Measurements from ENCODE around the gene TLE2. TPM values are rescaled to one million over a fixed set of nuclear protein-coding genes. Genes with fewer than 3 reads are reported as not detected.

Gene TLE2
- total and polyA plus RNA-seq, 10 donors: 12.0 to 88.0 (median 40.0) TPM

- intact Hi-C loops (cut with DNase I; ENCODE audit: low total_unique reads): no loop called here
- Histone ChIP-seq H3K27ac (no peak overlapping the region), H3K4me1 (peaks cover 0 to 45% (median 32%) of the 10 kb centered on the region in 6 donors), H3K9me3 (no peaks in the 10 kb centered on the region), H3K36me3 (no peaks in the 10 kb centered on the region), H3K27me3 (replicated peaks in 1 of 7) (peaks cover 0 to 72% (median 15%) of the 10 kb centered on the region in 7 donors), H3K4me3 (no peak overlapping the region)
- 67 to 79% (median 74%) methylated on average over 7 to 9 of the region's 9 CpGs for WGBS, 5 donors
- no peak for DNase-seq
- TF ChIP-seq POLR2AphosphoS5 (IDR thresholded peaks at IDR 0.05) (no peak), CTCF (IDR thresholded peaks at IDR 0.05 in 8 of 11, conservative IDR thresholded peaks at IDR 0.05 in 3 of 11) (no peak), POLR2A (IDR thresholded peaks at IDR 0.05) (no peak)
Observed at GRCh38 chr19:3025549-3025886, 3.6 kb downstream of the TLE2 start.

DNA sequence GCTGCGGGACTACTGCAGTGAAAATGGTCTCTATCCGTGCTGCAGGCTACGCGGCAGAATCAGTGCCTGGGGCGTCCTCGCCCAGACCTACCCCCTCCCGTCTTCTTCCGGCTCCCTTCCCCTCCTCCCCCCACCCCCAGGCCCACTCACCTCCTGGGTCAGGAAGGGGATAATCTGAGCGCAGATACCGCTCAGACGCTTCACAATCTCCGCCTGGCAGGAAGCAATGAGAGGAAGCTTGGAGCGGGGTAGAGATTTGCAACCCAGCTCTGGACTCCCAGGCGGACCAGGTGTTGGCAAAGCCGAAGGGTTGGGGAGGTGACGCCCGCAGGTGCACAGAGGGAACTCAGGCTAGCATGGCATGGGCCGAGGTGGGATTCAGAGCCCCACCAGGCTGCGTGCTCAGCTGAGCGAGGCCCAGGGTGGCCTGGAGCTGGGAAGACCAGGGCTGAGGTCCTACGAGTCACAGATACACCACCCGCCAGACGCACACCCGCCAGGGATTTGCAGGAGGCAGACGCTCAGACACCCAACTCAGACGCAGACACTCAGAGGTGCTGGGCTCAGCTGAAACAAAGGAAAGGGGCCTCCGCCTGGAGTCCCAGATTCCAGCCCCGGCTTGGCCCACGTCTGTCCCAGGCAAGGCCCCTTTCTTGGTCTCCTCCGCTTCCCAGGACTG is 4.1 kb downstream of the TLE2 start:
- H3K9me3 ChIP-seq: no peaks in the 10 kb centered on the region
- intact Hi-C loops (cut with DNase I; ENCODE audit: low total_unique reads): no loop called here
- peaks cover 0 to 44% (median 32%) of the 10 kb centered on the region in 6 donors for H3K4me1 ChIP-seq
- H3K27me3 ChIP-seq (replicated peaks in 1 of 7): peaks cover 0 to 67% (median 15%) of the 10 kb centered on the region in 7 donors
- TF ChIP-seq CTCF (IDR thresholded peaks at IDR 0.05 in 8 of 11, conservative IDR thresholded peaks at IDR 0.05 in 3 of 11): no peak
- TF ChIP-seq POLR2AphosphoS5 (IDR thresholded peaks at IDR 0.05): no peak
- TF ChIP-seq POLR2A (IDR thresholded peaks at IDR 0.05): no peak
- peaks cover 0 to 4% (median 0%) of the 10 kb centered on the region in 6 donors for H3K36me3 ChIP-seq
- WGBS, 5 donors: 19 to 35% (median 22%) methylated on average over 22 to 30 of the region's 30 CpGs
- no peak overlapping the region for H3K27ac ChIP-seq
- H3K4me3 ChIP-seq: no peak overlapping the region
- no peak for DNase-seq

DNA sequence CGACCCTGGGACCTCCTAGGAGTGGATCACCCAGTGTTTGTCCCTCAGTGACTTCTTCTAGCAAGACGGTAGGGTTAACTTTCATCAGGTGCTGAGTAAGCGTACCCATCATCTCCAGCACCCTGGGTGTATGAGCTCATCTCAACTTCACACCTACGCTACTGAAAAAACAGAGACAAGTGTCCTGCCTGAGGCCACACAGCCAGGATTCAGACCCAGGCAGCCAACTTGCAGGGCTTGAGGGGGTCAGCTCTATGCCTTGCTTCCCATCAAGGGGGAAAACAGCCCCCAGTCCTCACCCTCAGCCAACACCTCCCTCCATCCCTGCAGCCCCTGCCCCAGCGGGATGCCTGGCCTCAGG is 4.6 kb downstream of the TLE2 start:
- WGBS, 5 donors: 38 to 54% (median 47%) methylated on average over 5 of the region's 5 CpGs
- Histone ChIP-seq H3K4me1 (peaks cover 0 to 39% (median 28%) of the 10 kb centered on the region in 6 donors), H3K27me3 (replicated peaks in 1 of 7) (peaks cover 0 to 62% (median 14%) of the 10 kb centered on the region in 7 donors), H3K4me3 (no peak overlapping the region), H3K27ac (no peak overlapping the region), H3K36me3 (peaks cover 0 to 9% (median 0%) of the 10 kb centered on the region in 6 donors), H3K9me3 (no peaks in the 10 kb centered on the region)
- no peak for DNase-seq
- TF ChIP-seq CTCF (IDR thresholded peaks at IDR 0.05 in 8 of 11, conservative IDR thresholded peaks at IDR 0.05 in 3 of 11): no peak
- TF ChIP-seq POLR2A (IDR thresholded peaks at IDR 0.05): no peak
- no peak for TF ChIP-seq POLR2AphosphoS5 (IDR thresholded peaks at IDR 0.05)
- intact Hi-C loops (cut with DNase I; ENCODE audit: low total_unique reads): no loop called here

DNA sequence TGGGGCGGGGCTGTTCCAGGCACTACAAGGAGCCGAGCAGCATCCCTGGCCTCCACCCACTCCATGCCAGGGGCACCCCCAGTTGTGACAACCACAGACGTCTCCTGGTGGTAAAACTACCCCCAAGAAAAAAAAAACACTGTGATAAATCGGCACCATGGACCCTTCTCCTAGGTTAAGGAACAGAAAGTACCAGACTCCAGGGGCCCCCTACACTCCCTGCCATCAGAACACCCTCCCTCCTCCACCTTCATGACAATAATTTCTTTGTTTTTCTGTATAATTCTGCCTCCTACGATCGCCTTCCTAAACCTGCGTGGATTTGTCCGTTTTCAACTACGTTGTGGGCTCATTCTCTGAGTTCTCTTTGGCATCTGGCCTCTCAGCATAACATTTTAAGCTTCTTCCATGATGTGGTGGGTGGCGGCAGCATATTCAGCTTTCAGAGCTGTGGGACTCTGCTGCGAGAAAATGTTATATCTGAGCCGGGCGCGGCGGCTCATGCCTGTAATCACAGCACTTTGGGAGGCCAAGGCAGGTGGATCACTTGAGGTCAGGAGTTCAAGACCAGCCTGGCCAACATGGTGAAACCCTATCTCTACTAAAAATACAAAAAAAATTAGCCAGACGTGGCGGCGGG is 8.6 kb downstream of the TLE2 start:
- Histone ChIP-seq H3K36me3 (peaks cover 0 to 26% (median 0%) of the 10 kb centered on the region in 6 donors), H3K27me3 (replicated peaks in 1 of 7) (peaks cover 0 to 24% (median 4%) of the 10 kb centered on the region in 7 donors), H3K4me1 (peaks cover 0 to 13% (median 11%) of the 10 kb centered on the region in 6 donors), H3K27ac (no peak overlapping the region), H3K4me3 (no peak overlapping the region), H3K9me3 (no peaks in the 10 kb centered on the region)
- DNase-seq: no peak
- TF ChIP-seq POLR2AphosphoS5 (IDR thresholded peaks at IDR 0.05) (no peak), POLR2A (IDR thresholded peaks at IDR 0.05) (no peak), CTCF (IDR thresholded peaks at IDR 0.05 in 8 of 11, conservative IDR thresholded peaks at IDR 0.05 in 3 of 11) (no peak)
- intact Hi-C loops (cut with DNase I; ENCODE audit: low total_unique reads): no loop called here
- WGBS, 5 donors: 88 to 91% (median 88%) methylated on average over 18 of the region's 18 CpGs

All from spleen (tissue), 11 donors.